GM18508 (cell line): ENCODE results near the gene GRIA2.

Experiments used
- ATAC-seq: cut with Tn5 transposase; IDR thresholded peaks from one replicate; pipeline ENCODE4 v1.9.1; 2021; ENCODE audit warnings: moderate number of reproducible peaks; ENCODE audit not compliant: insufficient read depth, unreplicated experiment

GRIA2 gene

GRCh38 chr4:157358439-157358838 lies 137.9 kb downstream of the GRIA2 start:
- no peak for ATAC-seq

GRCh38 chr4:157358851-157359250 lies 138.3 kb downstream of the GRIA2 start:
- no peak for ATAC-seq

GRCh38 chr4:157363360-157363759 lies 142.8 kb downstream of the GRIA2 start:
- ATAC-seq: no peak

GRCh38 chr4:157372154-157372553 lies 151.6 kb downstream of the GRIA2 start:
- ATAC-seq: no peak

GRCh38 chr4:157372567-157372966 lies 152.0 kb downstream of the GRIA2 start:
- ATAC-seq: no peak

- no peak for ATAC-seq
Observed at GRCh38 chr4:157389741-157390140, 169.2 kb downstream of the GRIA2 start.

- ATAC-seq: no peak
Observed at GRCh38 chr4:157405070-157405469, 184.5 kb downstream of the GRIA2 start.
